EH (cell line): ENCODE data around the gene SPINK2.

Source experiments
- DNase-seq: peaks from one replicate; pipeline ENCODE4 v3.0.0-alpha.2; 2015; ENCODE audit warnings: low read depth

The SPINK2 gene, protein sequence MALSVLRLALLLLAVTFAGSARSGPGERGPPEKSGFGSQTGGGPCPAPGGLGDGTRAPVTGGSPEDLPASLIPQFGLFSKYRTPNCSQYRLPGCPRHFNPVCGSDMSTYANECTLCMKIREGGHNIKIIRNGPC

DNA sequence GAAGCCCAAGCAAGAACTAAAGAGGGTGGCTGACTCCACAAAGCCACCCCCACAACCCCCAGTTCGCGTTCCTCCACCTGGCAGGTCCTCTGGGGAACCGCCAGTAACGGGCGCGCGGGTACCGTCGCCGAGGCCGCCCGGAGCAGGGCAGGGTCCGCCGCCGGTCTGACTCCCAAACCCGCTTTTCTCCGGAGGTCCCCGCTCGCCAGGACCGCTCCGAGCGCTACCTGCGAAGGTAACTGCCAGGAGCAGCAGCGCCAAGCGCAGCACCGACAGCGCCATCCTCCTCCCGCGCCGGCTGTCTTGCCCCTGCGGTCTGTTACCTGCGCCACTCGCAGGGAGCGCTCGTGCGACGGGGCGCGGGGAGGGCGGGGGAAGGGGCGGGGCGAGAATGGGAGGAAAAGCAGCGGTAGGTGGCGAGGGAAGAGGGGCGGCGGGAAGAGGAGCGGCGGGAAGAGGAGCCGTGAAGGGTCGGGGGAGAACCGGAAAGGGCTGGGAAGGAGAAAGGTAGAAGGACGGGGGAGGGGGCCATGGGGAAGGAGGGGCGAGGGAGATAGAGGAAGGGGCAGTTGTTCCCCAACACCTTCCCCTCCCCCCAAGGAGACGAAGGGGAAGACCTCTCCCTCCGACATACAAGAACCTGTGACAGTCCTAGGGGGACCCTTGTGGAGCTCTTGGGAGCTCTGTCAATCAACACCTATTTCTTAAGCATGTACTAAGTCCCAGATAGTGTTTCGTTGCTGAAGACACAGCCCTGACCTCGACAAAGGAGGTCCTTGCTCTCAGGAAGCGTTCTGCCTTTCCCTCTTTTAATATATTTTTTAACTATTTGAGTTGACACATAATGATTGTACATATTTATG lies at the start of gene SPINK2:
SPINK2 (minus strand) TSS at position 321 of the 863 bp plus-strand sequence; CDS start at position 282, 39 bp downstream.
- no peak for DNase-seq

DNA sequence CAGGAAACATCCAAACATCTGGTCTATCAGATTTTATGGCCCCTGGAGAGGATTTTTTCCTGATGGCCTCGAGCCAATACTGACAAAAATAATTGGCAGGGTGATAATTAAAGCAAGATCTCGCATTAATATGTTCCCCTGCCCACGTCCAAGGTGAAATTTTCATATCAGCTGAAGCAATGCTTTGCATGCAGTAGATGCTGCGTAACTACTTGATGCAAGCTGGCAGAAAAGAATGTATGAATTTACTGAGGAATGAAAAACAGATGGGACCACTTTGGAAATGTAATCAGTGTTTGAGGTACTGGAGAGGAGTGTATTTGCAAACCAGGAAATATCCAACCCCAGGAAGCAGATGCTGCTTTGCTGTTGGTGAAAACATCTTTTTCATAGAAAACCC lies 49.4 kb upstream of the SPINK2 start:
- DNase-seq, result peak; percentile 51

DNA sequence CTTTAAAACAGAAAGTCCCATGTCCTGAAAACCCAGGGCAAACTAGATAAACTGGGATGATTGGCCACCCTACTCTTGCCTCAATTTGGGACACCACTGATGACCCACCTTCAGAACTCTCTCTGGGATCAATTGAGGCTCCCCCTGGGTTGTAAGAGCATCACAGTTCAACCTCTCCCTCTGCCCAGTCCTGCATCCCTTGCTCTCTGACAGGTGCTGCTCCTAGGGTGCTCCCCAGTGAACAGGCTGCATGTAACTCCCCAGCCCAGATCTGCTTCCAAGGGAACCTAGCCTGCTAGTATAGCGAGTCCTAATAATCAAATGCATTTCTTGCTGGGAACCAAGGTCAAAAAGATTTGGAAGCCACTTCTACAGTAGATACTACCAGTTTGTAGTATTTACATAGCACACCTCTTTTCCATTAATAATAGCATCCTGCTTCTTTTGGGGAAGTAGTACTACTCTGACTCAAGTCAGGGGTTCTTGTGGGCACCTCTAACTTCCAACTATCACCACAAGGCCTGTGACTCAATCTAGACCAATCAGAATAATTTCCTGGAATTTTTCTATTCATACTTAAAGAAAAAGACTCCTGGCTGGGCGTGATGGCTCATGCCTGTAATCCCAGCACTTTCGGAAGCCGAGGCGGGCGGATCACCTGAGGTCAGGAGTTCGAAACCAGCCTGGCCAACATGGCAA lies 42.1 kb upstream of the SPINK2 start:
- no peak for DNase-seq

DNA sequence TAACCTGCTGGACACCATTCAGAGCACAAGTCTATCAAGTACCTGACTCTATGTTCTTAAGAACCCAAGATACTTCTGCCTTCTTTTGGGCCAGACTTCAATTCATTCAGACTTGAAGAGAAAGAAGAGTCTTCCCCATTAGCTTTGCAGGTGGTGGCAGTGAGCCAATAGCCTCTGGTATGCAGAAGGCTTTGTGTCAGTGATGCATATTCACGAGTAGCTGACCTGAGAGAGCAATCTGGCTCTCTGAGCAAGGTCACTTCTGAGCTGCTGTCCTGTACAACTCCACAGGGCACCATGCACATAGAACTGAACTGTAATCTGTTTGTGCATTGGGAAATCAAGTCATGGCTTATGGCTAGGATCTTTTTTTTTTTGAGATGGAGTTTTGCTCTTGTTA lies 39.9 kb upstream of the SPINK2 start:
- DNase-seq, result peak; percentile 12

DNA sequence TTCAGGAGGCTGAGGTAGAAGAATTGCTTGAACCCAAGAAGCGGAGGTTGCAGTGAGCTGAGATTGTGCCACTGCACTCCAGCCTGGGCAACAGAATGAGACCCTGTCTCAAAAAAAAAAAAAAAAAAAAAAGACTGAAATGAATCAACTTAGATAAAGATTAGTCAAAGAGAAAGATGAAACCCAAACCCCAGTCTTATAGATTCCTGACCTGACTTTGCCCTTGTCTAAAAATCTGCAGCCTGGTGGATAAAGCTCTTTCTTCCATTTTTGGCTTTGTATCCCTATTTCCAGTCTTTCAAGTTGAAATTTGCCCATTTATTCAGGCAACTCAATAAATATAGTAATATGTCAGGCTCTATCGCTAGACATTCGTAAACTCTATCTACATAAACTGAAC lies 39.3 kb upstream of the SPINK2 start:
- no peak for DNase-seq

DNA sequence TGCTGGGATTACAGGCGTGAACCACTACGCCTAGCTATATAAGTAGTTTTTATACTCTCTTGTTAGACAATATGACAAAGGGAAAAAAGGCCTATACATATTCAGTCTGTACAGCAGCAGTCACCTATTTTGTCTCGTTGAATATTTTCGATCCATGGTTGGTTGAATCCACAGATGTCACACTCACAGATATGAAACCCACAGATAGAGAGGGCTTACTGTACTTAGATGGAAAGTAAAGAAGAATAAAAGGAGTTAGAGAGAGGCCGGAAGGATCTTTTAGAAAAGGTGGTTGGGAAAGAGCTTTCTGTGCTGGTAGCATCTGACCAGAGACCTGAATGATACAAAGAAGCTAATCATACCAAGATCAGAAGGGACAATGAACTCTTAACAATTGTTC lies 38.3 kb upstream of the SPINK2 start:
- no peak for DNase-seq

DNA sequence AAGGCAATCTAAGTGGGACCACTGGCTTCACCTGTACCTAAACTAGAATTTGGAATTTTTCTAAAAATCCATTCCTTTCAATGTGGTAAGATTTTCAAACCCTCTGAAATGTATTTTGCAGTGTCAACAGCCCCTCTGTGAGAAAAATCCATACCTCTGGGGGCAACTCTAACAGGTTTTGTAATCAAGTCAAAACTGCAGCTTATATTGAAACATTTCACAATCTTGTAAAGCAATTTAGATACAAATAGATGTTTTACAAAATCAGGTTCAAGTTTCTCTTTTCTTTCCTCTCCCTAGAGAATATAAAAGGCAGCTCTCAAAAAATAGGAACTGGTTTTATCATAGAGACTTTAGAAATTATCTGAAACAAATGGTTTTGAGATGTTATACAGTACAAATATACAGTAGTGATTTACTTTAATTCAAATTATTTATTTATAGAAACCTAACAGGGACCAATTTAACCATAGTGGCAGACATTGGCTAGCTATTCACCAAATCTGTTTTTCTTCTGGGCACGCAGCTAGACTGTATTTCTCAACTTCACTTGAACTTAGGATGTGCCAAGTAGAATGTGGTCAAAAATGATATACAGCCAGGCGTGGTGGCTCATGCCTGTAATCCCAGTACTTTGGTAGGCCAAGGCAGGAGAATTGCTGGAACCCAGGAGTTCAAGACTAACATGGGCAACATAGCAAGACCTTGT lies 36.3 kb upstream of the SPINK2 start:
- no peak for DNase-seq

DNA sequence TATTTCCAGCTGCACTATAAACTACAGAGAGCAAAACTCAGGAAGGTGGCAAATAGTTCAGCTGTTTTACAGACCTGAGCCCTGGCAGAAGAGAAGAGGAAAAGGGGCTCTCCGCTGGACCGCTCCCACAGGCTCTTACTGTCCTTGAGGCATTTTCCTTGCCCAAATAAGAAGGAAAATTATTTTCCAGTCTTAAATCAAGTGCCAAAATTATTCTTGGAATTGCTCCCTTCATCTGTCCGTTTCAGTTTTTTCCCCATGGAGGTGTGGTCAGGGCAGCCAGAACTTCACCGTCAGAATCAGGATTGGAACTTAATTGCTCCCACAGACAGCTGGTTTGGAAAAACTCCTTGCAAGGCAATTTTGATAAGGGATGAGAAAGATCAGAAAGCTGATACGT lies 35.2 kb upstream of the SPINK2 start:
- no peak for DNase-seq

DNA sequence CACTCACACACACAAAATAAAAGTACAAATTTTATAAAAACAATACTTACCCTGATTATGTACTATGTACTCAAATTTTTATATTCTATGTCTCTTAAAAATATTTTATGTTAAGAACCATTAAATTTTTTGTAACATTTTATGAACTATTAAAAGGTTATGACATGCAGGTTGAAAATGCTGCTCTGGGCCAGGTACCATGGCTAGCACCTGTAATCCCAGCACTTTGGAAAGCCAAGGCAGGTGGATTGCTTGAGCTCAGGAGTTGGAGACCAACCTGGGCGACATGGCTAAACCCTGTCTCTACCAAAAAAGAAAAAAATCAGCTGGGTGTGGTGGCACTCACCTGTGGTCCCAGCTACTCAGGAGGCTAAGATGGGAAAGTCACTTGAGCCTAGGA lies 29.4 kb upstream of the SPINK2 start:
- DNase-seq, result no peak

DNA sequence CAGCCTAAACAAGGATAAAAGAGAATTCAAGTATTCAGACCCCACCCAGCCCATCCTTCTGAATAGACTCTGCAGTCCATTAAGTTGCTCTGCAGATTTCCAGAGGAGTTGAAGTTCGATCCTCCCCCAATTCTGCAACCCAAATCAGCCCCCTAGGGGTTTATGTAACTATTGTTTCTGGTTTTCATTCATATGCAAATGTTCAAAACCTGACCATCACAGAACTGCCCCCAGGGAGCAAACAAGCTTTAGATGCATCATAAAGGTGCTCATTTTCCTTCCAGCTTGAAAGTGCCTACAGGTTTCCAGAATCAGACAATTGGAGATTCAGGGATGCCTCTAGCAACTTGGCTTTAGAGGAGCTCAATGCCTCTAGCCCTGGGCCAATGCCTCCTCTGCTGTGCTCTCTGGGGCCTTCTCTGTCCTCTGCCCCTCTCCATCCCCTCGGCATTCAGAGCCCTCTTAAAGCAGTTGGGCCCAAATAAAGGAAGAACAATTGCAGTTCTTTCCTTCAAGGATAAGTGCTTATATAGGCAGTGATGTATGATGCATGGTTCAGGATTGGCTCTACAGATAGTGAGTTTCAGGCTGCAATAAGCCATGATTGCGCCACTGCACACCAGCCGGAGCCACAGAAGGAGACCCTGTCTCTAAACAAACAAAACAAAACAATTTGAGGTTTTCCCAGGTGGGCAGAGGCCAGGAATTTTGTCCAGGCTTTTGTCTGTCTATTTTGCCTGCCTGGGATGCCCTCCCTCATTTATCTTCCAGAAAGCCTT lies 23.5 kb upstream of the SPINK2 start:
- DNase-seq, result no peak

DNA sequence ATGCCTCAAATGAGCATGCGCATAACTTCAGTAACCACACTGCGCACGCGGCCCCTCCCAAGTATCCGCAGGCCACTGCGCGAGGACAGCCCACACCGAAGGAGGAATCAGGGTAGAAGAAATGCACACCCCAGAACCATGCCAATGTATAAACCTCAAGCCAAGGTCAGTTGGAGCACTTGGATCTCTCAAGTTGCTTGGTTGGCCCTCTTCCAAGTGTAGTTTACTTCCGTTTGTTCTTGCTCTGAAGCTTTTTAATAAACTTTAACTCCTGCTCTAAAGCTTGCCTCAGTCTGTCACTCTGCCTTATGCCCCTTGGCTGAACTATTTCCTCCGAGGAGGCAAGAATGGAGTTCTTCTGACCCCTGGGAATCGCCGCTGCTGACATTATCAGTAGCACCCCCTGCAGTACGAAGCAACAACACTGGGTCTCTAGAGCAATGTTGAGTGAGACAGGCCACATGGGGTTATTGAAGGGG lies 22.0 kb upstream of the SPINK2 start:
- no peak for DNase-seq

DNA sequence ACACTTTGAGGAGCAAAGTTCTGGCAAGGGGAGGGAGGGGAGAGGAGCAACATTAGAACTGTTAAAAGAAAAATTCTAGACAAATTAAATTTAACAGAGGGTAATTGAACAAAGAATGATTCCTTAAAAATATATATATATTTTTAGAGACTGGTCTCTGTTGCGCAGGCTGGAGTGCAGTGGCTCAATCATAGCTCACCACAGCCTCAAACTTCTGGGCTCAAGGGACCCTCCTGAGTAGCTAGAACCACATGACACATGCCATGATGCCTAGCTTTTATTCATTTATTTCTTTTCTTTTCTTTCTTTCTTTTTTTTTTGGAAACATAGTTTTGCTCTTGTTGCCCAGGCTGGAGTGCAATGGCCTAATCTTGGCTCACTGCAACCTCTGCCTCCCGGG lies 19.1 kb upstream of the SPINK2 start:
- DNase-seq, result no peak

DNA sequence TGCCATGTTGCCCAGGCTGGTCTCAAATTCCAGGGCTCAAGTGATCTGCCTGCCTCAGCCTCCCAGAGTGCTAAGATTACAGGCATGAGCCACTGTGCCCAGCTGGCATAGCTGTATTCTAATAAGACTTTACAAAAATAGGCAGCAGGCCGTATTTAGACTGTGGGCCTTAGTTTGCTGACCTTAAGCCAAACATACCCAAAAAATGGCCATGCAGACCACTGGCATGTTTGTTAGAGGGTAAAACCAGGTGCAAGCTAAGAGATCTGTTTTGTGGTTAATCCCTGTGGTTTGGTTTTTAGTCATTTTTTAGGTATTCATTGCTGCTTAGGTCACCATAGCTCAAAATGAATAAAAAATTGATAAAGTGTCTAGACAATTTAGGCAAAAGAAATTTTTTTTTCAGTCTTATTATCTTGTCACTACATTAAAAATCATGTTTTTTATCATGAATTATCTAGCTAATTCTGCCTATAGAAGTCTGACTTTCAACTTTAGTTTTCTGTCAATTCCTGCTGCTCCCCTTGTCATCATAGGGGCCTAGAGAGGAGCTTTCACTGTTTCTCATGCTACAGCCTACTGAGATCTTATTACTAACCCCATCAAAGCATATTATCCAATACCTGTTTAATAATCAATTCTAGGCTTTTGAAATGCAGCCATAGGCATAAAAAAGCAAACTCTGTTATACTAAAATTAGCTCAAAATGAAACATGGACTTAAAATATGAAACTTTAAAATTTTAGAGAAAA lies 7.5 kb upstream of the SPINK2 start:
- DNase-seq, result no peak

DNA sequence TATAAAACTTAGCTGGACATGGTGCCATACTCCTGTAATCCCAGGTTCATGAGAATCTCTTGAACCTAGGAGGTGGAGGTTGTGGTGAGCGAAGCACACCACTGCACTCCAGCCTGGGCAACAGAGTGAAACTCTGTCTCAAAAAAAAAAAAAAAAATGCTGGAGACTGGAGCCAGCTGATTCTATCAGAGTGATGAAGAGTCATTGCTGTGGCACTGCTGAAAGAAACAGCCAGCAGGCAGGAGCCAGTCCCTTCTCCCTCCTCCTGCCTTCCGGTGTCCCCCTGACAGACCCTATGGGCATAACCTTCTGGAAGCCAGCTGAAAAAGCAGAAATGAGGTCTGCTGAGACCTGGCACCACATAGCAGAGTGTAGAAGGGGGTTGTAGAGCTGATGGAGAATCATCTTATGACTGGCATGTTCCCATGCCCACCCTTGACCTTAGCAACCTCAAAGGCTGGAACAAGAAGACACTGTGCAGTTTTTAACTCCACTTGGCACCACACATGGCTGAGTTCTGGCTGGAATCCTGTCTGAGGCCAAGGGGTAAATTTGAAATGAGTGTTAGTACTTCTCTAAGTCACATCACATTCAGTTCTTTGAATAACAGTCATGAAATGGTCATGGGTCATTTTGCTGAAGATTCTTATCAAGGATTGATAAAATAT lies 2.6 kb upstream of the SPINK2 start:
- DNase-seq, result no peak

DNA sequence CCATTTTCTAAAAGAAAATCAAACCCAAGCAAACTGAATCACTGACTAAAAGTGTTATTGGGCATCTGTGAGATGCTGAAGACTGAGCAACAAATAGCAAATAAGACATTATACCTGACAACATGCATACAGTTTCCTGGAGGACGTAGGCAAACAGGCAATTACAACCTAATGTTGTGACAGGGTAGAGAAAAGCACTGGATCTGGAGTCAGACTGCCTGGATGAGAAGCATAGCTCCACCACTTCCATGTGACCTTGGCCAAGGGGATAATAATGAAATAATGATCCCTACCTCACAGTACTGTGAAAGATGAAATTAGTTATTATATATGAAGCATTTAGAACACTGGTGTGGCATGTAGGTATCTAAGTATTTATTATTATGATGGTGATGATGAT lies 2.7 kb downstream of the SPINK2 start:
- DNase-seq, result no peak

DNA sequence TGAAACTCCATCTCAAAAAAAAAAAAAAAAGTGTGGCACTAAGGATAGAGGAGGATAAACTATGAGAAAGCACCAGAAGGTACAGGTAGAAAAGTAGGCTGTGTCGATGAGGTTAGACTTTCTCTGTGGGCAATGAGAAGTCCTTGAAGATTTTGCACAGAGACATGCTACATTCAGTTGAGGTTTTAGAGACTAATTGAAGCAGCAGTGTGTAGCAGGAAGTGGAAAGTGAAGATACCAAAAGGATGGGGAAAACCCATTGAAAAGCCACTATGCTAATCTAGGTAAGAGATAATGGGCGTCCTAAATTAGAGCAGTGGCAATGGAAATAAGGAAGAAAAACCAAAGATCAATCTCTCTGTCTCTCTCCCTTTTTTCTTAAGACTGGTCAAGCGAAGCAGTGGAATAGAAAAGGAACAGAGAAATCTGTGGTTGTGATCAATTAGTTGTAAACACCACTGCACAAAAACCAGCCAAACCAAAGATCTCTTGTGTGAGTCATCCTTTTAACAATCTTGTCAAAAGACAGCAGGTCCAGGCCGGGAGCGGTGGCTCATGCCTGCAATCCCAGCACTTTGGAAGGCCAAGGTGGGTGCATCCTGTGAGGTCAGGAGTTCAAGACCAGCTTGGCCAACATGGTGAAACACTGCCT lies 3.5 kb downstream of the SPINK2 start:
- DNase-seq, result no peak

DNA sequence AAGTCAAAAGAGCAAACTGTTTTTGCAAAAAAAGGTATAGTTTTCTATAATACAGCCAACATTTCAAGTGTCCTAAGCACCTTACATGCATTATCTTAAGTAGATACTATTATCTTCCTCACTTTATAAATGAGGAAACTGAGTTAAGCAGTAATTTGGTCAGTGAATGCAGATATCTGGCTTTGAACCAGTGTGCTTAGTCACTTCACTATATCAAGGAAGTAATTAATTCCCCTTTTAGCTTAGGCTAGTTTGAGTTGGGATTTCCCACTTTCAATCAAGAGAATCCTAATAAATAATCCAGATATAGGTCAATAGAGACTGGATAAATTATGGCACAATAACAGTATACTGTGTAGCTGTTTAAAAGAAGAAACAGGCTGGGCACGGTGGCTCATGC lies 14.8 kb downstream of the SPINK2 start:
- DNase-seq, result no peak

DNA sequence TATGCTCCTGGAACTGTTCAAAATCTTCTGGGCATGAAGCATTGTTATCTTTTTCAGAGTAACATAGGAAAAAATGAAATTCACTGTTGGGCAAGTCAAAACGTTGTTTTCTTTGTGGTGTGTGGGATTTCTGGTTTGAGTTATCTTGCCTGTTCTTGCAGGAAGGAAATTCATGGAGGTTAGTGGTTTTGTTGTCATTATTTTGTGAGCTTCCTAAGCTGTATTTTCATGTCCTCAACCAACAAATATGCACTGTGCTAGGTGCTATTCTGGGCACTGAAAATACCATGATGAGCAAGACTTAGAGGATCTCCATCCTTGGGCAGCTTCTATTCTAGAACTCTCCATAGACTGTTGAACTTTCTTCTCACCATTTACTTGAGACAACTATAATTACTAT lies 16.9 kb downstream of the SPINK2 start:
- peak; percentile 41 for DNase-seq

DNA sequence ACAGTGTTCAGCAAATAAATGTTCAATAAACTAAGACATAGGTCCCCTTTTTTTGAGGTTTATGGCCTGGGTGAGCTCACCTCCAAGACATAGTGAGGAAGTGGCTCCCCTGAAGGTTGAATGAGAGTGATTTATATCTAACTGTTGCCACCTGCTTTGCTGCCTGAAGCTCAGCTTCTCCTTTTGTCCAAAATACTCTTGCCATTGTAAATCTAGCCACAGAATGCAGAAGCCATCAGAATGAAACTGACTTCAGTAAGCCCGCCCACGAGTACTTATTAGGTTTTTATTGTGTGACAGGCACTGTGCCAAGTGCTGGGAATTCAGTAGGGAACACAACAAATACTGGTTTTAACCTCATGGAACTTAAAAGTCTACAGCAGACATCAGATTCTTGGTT lies 18.0 kb downstream of the SPINK2 start:
- peak; percentile 22 for DNase-seq
